ENCODE data around the gene GPC6.

- TF ChIP-seq CTCF (IDR thresholded peaks at IDR 0.05): no peak
- no peak for TF ChIP-seq POLR2A (IDR thresholded peaks at IDR 0.05)
Measured at GRCh38 chr13:94454334-94454733, 1227.7 kb downstream of the GPC6 start.
